ENCODE data around the gene NBEA.
"Not testable (repeated sequence)": the region's sequence is repeated elsewhere in the genome, so short reads cannot be mapped to it uniquely, and the experiment has no call there.

Gene NBEA

DNA sequence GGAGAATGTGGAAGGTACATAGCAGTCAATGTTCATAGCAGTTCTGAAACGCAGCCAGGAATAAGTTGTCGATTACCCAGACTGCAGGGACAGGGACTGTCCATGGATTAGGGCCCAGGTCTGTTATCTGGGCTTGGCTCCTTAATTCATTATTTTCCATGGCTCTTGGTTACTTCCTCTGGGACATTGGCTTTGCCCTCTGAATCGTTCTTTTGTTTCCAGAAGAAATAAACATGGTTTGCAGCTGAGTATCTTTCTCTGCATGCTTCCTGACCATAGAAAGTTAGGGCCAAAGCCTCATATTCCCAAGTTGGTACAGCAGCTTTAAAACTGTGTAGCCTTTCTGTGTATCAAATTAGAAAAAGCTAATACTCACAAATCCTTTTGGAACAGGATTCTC, 656.2 kb downstream of the NBEA start:
- no peak for DNase-seq

DNA sequence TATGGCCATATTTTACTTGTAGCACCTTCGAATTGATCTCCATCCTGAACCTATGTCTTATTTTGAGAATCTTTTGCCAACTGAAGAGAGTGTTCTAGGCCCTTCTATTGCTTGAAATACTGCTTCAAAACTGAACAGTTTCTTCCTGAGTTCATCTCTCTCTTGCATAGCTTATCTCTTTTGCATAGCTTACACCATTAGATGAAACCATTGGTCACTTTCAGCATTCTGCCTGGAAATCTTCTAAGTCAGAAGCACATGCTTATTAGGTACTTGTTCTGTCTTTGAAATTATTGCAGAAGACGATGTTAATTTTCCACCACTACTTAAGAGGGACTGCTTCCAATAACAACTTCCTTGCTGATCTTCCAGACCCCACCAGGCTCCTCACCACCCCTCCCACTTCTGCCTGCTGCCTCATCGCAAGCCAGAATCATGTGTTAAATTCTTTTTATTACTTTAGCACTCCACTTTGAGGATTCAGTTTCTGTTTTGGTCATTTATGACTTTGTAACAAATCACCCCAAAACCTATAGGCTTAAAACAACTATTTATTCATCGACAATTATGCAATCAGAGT, 656.8 kb downstream of the NBEA start:
- DNase-seq, result no peak

DNA sequence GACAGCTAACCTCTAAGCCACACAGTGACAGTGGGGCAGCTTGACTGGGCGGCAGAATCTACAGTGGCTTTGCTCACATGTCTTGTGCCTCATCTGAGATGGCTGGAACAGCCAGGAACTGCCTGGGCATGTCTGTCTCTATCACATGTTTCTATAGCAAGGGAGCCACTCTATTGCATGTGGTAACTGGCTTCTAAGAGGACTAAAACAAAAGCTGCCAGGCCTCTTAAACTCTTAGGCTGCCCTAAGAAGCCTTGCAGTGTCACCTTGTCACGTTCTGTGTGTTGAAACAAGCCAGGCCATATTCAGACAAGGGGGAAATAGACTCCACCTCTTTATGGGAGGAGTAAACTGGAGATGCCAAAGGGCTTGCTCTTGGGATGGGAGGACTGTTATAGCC, 657.3 kb downstream of the NBEA start:
- DNase-seq, result no peak

DNA sequence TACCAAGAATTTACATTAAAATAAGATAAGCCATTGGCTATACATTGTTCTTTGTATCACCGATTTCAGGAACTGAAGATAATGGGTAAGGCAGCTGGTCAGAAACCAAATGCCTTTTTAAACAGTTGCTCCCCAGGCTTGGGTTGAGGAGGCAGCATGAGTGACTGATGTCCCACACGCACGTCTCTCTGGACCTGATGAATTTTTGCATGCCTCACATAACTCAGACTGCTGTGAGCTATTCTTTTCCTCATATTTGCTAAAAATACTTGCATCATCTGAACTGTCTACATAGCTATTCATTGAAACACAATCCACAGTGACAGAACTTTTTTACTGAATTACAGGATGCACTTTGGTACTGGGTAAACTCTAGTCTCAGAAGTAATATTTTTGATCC, 658.1 kb downstream of the NBEA start:
- DNase-seq, result no peak

DNA sequence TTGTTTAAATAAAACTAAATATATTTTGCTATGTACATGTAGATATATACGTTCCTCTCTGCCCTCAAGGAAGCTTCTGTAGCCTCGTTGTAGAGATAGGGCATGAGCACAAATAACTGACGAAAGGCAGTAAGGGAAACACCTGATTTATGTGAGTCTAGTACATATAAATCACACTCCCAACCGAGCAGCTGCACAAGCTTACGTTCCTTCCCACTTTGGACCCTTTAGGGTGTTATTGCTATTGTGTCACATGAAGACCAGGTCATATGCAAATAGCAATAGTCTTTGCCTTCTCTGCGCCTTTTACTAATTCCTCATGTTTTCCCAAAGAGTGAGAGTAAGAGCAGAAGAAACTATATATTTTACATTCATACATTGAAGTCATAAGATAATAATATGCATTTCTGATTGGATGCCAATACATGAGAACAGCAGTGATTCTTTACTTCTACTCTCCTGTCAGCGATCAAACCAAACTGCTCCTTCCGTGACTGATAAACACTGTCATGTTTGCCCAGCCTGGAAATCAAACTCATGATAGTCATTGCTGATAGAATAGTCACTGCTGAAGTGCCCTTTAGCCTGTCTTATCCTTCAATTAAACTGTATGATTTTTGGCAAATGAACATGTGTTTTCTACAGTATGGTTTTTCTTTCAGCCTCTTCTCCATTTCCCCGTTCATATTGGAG, 661.7 kb downstream of the NBEA start:
- no peak for DNase-seq

DNA sequence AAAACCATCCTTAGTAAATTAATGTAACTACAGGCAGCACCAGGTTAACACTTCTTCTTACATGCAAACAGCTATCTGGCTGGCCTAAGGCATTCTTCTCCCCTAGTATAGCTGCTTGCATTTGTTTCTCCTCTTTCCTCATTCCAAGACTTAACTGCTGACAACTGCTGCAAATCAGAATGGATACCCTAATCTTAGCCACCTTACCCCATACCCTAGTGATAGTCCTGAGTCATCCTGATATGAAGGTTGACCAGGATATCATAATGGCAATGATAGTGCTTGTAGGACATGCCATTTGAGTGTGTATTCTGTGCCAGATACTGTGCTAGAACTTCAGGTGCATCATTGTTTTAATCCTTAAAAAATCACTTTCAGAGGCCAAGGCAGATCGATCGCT, 672.6 kb downstream of the NBEA start:
- DNase-seq, result no peak

DNA sequence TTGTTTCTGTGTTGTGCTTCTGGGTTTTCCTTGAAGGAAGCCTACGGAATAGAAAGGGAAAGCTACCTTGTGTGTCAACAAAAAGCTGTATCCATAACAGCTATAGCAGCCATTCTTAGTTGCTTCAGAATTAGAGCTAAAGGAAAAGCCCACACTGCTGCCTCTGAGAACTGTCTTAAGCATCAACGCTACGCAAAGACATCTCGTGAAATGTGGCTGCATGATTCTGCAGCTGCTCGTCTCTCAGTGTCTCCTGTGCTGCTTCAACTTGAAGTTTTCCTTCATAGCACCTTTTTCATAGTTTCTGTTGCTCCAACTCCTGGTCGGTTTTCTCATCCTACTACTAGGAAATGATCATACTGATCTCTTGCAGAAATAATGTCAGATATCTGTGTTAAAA, 675.4 kb downstream of the NBEA start:
- no peak for DNase-seq

DNA sequence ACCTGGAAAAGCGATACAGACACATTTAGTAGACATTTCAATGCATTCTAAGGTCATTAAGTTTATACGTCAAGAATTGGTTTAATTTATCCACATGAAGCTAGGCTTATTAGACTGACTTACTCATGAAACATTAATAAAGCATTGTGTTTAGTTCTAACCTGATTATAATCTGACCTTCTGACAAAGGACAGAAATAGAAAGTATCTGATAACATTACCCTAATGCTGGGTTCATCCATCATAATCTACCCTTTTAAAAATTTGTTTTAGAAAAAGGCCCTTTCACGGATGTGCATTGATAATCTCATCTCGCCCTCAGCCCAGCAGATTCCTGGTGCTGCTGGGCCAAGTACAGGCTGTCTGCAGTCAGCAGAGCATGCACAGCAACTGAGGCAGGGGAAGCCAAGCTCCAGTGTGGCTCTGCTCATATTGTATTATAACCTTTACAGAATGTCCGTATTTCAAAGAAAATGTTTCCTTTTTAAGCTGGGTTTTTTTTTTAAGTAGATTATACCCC, 676.6 kb downstream of the NBEA start:
- DNase-seq, result no peak

DNA sequence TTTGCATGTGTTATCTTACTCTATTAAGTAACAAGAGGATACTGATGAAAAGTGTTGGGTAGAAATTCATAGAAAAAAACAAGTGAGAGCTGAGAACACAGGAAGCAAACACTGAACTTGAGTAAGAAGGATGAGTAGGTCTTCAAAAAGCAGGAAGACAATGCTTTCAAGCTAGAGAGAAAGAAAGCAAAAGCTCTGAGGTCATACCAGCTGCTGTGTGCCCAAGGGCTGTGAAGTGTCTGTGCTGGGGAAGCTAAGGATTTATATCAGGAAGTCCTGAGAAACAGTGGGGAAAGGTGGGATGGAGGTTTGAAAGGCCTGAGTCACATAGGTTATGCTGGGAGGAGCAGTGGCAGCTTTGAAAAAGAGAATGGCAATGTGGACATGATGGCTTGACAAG, 679.9 kb downstream of the NBEA start:
- DNase-seq, result peak; percentile 6

DNA sequence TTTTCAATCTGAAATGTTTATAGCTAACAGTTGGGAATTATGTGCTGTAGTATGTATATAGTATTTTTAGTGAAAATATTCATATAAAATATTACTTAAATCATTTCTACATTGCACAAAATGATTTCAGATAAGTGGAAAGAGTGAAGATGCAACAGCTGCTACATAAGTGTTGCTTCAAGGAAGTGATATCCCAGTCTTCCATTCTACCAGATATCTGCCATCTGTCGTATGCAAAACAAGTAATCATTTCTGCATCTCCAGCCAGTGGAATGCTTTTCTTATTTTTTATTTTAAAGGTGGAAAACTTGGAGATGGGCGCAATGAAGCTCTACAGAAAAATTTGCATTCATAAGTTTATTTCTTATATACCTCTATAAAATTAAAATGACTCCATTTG, 687.0 kb downstream of the NBEA start:
- DNase-seq, result no peak

DNA sequence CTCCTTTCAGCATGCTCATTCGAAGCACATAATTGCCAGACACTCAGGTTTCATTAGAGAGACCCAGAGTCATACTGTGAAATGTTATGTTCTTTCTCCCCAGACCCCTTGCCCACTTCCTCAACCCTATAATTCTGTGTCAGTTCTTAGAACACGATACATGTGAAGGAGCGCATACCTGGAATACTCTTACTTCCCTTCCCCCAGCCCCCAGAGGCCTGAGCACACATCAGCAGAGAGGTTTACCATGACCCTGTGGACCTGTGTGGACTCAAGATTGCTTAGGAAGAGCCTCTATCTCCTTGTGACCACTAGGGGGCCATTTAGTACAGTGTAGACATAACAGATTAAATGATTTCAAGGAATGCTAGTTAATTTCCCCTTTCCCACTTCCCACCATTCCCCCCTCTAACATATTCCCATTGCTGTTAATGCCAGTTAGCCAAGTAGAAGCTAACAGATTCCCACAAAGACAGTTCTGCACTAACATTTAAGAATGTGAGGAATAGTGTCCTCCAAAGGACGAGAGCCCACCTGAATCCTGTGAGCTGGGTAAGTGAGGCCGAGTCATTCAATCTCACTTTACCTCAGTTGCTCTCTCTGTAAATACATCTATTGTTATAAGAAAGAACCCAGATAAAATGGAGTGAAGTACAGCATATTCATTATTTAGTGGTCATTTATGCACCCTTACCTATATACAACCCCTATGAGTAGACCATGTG, 688.6 kb downstream of the NBEA start:
- peak; percentile 46 for DNase-seq

DNA sequence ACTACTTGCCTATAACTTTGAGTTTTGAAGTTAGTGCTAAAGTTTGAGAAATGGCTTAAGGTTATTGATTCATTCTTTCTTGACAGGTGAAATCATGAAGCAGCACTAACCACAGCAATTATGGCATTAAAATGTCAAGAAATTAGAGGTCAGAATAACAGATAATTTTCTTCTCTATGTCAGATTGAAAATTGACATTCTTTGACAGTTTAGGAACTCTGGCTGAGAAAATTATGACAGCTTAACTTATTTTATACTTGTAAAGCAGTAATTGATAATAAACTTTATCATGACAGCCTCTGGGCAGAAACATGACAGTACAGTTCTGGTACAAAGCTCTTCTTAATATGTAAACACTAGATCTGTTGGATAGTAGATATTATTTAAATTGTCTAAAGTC, 689.6 kb downstream of the NBEA start:
- DNase-seq, result no peak

DNA sequence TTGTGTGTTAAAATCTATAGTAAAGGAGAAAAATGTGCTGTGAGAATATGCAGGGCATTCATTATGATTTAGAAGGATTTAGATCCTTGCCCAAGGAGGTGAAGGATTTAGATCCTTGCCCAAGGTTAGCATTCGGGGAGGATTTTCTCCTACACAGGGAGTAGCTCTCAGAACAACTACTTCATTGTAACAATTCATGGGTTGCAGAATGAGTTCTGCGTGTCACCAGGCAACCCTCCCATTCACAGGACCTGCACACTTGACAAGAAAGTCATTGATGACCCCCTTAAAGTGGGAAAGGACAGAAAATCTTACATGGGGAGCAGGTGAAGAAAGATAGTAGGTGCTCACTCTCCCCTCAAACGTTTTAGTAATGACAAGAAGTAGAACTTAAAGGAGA, 701.6 kb downstream of the NBEA start:
- DNase-seq, result no peak

DNA sequence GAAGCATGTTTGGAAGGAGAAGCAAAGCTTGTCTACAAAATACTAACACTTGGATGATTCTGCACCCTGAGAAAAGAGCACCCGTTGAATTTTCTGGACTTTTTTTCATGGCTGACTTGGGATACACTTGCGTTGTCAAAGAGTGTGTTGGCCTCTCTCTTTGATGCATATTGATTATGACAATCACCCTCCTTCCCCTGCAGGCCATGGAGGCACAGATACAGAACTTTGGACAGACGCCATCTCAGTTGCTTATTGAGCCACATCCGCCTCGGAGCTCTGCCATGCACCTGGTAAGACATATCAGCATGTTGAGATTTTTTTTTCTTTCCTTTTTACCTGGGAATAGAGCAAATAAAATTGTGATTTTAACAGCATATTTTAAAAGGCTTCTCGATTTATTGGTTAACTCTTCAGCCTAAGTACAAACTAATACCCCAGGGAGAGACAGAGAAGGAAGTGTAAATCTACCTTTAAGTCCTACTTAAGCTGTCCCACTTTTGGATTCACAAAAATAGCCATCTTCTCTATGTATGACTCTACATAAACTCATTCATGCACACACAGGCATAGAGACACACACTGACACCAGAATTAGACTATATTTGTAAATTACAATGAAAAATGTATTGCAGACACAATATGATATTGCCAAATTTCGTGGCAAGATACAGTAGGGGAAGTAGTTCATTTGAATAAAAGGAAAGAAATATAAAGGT, 704.1 kb downstream of the NBEA start:
- no peak for DNase-seq

DNA sequence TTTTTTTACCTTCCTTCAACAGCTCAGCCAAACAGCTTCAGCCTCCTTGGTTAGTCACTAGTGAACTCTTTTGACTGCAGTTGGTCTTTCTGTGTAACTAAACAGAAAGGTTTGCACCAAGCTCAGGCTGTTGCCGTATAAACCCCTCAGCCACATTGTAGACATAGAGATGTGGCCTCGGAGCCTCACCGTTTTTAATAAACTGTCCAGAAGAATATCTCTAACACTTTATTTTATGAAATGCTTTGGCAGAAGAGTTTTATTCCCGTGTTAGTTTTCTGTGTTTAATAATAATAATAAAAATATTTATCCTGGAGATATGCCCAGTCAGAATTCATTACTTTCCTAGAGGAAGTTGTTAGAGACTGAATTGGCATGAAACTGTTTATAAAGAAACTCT, 706.1 kb downstream of the NBEA start:
- no peak for DNase-seq

DNA sequence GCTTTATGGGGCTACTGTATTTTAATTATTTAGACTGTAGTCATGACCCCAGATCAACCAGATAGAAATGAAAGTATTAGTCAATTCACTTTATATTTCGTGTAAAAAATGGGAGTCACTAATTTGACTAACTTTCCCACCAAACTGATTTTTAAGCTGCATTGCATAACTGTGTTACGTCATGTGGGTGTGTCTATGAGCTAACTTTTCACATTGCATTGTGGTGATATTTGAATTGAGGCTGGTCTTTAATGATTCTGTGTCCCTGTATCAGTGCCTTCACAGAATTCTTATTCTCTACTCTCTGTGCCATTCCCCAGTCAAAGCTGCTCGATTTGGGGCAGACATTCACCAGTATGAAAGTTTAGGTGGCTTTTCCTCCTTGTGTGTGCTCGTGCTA, 707.1 kb downstream of the NBEA start:
- peak; percentile 7 for DNase-seq

DNA sequence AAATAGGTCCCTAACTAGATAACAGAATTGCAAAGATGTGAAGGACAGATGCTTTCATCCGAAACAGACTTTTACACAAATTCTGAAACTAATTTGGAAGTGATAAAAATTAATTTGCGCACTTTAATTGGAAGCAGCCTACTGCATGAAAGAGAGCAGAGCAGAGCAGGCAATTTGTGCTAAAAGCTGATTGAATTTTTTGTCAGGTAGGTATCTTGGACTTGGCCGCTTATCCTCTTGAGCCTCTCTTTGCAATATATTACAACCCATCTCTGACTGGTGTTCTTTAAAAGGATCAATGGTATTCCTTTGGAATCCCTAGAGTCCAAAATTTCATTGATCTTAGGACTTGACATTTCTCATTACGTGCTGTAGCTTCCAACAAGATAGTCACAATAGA, 717.7 kb downstream of the NBEA start:
- no peak for DNase-seq

DNA sequence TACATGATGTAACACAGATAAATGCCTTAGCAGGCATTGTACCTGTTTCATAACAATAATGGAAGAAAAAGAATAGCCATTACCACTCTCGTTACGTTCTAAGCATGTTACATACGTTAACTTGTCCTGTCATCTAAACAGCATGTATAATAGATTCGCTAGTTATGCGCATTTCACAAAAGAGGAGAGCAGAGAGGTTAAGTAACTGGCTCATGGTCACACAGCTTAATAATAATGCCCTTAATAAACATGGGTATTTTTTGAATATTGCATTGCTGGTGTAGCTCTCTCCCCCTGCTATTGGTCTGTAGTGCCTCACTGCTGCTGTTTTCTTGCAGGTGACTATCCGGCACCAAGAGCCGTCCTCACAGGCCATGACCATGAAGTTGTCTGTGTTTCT, 722.7 kb downstream of the NBEA start:
- DNase-seq, result no peak

DNA sequence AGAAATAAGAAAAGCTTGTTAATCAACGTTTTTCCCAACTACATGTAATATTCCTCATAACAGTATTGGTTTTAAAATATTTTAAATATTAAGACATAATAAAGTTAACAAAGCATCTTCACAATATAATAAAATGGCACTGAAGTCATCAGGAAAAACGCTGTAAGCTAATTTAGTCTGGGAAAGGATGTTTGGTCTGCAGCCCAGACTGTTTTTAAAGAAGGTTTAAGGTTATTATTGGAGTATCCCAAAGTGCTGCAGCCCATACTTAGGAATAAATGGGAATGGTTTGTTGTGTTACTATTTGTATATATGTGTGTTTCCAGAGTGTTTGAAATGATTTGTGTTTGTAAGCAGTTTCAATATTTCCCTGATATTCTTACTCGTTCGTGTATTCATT, 727.3 kb downstream of the NBEA start:
- DNase-seq, result no peak

DNA sequence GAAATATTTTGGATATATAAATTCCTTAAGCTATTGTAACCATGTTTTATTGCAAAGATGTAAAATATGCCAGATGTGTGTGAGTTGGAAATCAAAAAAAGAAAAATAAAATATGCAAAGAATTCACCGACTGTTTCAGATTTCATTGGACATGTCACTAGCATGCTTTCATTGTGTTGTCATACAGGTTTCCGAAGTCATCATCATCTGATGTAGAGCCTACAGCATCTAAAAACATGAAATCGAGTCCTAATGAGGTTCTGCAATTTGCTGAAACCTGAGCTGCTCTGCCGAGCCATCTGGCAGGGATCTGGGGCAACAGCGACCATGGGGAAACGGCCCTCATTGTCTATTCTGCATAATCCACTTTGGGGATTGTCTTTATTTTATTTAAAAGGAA, 730.5 kb downstream of the NBEA start:
- DNase-seq, result no peak

DNA sequence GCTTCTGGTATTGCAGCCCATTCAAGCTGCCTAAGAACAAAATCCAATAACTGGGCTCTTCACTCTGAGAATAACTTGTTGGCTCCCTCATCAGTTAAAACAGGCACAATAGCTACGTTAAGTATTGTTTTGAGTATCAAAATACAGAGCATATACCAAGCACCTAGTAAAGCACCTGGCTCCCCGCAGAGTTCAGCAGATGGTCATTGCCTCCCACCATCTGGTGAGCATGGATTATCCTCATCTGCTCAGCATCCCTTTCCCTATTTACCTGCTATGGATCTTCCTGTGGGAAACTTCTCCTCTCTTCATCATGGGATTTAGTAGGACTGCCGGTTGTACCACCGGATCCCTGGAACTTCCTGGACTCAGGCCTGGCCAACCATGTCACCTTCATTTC, 733.6 kb downstream of the NBEA start:
- DNase-seq, result no peak

DNA sequence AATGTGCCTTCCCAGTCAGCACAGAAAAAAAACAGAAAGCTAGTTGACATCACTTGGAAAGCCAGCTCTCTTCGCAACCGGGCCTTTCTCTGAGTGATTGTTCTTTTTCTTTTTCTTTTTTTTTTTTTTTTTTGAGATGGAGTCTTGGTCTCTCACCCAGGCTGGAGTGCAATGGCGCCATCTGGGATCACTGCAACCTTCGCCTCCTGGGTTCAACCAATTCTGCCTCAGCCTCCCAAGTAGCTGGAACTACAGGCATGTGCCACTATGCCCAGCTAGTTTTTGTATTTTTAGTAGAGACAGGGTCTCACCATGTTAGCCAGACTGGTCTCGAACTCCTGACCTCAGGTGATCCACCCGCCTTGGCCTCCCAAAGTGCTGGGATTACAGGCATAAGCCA, 735.8 kb downstream of the NBEA start:
- DNase-seq, result not testable (repeated sequence)

DNA sequence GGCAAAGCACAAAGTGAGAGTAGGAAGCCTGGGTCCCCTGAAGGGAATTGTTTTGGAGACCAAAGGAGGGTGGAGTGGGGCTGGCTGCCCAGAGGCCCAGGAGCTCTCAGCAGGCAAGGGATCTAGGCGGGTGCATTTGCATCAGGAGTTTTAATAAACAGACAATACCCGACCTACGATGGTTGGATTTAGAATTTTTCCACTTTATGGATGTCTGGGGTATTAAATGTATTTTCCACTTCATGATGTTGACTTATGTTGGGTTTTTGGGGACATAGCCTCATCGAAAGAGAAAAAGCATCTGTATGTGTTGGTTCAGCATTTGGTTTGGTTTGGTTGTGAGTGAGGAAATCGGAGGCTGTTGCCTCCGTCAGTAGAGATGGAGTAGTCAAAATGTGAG, 739.6 kb downstream of the NBEA start:
- DNase-seq, result no peak

DNA sequence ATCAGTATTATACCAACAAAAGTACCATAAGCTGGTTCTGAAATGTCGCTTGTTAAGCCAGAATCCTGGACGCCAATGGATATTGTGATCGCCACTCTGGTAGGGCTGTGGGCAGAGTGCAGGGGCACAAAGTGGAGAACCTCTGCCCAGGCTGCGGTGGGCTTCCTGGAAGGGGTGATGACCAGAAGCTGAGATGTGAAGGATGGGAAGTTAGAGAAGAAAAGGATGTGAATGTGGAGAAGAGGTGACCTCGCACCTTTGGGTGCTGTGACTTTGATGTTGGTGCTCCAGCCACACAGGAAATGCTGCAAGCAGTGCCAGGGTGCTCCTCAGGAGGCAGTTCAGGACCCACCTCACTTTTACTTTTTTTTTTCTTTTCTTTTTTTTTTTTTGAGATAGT, 742.4 kb downstream of the NBEA start:
- DNase-seq, result no peak
